ENCODE data around the gene DLEU7.

The DLEU7 gene

DNA sequence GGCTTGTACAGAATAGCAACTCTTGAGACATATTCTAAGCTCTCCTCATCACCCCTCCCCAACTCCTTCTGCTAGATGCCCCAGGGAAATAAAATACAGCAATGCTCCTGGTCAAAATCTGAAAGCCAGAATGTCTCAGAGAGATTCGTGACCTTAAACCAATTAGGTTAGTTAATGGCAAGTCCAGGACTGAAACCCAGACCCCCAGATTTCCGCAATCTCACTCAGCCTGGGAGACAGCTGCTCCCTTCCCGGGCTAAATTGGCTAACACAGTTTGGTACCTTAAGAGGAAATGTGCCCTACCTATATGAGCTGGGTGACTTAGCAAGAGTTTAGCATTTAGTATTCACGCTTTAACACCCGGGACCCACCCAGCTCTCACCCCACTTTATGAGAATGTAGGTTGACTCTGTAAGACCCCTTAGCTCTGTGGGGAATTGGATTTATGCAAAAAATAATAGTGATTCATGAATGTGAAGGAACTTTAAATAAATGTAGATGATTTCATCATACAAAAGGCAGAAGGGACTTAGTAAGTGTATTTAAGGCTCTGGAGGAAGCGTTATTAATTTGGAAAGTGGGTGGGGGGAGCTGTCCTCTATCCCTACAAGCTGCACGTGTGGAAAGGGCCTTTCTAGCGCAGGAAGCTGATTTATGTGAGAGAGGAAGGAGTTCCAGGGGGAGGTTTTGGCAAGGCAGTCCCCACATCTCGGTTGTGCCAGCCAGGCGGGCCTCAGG is 1.1 kb downstream of the DLEU7 start:
- FAIRE-seq: no peak

GRCh38 chr13:50841786-50842185 is 1.7 kb downstream of the DLEU7 start:
- no peak for FAIRE-seq

- no peak for FAIRE-seq
Observed at GRCh38 chr13:50840284-50840683, 3.2 kb downstream of the DLEU7 start.

DNA sequence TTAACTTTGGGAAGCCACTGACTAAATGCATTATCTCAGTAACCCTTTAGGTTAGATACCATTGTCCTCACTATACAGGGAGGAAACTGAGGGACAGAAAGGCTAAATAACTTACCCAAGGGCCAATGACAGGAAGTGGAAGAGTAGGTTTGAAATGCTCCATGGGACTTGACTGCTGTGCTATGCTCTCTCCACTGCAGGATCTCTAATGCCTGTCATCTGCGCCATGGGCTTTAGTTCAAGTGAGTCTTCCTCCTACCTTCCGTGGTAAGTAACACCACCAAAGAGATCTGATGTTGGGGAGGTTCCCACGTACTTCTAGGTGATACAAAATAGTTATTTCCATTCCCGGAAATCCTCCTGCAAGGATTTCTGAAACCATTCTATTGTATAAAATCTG is 3.7 kb downstream of the DLEU7 start:
- FAIRE-seq: no peak

DNA sequence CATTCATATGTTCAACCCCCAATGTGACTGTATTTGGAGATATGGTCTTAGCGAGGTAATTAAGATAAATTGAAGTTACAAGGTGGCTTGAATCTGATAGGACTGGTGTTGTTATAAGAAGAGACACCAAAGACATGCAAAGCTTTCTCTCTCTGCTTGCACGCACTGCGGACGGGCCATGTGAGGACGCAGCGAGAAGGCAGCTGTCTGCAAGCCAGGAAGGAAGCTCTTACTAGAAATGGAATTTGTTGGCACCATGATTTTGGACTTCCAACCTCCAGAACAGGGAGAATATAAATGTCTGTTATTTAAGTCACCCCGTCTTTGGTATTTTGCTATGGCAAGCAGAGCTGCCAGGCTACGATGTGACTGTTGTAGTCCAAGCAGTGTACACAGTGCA is 4.8 kb downstream of the DLEU7 start:
- no peak for FAIRE-seq

DNA sequence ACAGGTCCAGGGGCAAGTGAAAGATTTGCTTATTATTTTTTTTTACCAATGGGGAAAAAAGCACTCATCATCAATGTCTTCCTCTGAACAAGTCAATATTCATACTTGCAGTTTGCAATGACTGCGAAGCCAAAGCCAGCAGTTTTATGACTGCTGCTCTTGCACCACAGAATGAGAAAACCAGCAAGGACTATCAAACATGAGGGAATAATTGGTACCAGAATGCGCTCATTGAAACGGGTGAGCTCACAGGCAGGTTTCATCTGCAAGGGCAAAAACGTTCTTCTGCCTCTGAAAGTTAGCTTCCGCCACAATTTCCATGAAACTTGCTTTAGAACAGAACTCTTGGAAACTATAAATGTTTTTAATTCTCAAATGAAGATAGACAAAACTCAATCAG is 5.5 kb downstream of the DLEU7 start:
- FAIRE-seq: no peak

DNA sequence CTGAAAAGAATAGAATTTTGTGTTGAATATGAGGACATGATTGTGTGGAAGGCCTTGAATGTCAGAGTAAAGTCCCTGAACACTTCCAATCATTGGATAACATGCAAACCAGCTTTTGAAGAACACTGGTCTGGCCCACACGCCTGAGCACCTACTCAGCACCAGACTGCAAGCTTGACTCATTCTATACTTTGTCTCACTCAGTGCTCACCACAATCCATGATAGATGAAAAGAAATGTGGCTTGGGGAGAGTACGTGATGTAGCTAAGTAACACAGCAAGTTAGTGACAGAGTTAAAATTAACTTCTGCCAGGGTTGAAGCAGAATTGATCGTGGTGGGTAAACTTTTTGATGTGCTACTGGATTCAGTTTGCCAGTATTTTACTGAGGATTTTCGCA is 12.0 kb downstream of the DLEU7 start:
- no peak for FAIRE-seq

GRCh38 chr13:50829896-50830295 is 13.6 kb downstream of the DLEU7 start:
- FAIRE-seq: no peak

- no peak for FAIRE-seq
Observed at GRCh38 chr13:50829226-50829625, 14.3 kb downstream of the DLEU7 start.

DNA sequence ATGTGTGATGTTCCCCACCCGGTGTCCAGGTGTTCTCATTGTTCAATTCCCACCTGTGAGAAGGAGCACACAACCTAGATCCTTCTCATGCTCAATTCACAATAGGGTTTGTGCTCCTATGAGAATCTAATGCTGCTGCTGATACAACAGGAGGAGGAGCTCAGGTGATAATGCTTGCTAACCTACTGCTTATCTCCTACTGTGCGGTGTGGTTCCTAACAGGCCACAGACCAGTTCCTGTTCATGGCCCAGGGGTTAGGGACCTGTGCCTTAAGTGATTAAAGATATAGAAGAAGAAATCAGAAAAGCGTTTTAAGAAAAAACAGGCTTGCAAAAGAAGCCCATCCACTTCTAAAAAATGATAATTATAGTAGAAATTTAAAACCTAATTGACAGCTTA is 17.5 kb downstream of the DLEU7 start:
- no peak for FAIRE-seq

DNA sequence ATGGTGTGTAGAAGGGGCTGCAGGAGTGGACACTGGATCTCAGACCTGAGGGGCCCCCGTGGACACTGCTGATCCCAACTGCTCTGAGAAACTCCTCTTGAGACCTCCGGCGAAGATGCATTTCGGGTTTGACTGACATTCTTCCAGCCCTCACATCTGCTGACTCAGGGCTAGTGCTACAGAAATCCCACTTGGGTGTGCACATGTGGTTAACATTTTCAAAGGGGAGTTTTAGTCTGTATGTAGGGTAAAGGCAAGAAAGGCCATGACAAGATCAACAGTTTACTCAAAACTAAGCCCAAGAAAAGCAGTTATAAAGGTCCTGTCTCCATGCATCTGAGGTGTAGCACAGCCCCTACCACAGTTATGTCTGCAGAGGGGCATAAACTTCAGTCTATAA is 31.2 kb downstream of the DLEU7 start:
- FAIRE-seq: no peak

DNA sequence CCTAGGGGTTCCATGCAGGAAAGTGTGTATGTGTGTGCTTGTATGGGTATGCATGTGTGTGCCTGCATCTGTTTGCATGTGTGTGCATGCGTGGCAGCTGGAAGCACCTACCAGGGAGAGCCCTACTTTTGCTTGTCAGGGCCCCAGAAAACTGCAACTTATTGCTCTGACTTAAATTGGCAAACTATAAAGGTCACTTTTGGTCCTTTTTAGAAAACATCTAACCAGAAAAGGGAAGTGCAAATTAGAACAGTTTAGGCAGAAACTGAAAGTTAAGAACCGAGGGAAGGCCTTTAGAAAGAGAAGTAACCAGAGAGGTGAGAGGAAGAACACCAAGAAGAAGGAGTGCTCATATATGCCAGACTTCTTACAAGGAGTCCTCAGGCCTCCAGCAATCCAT is 32.5 kb downstream of the DLEU7 start:
- no peak for FAIRE-seq

DNA sequence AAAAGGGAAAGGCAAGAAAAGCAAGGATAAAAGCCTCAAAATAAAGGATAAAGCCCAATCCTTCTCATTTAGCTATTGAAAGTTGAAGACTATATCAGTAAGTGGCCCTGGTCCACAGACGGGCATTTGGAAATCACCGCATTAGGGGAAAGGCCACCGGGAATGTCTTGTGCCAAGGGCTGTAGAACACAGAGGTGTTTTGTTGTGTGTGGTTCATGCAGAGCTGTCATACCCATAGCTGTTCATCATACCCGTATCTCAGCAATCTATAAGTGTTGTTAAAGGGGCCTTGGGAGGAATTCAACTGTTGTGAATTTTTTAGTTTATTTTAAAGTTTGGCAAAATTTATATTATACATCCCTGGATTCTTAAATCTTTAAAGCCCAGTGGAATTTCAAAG is 33.0 kb downstream of the DLEU7 start:
- no peak for FAIRE-seq

DNA sequence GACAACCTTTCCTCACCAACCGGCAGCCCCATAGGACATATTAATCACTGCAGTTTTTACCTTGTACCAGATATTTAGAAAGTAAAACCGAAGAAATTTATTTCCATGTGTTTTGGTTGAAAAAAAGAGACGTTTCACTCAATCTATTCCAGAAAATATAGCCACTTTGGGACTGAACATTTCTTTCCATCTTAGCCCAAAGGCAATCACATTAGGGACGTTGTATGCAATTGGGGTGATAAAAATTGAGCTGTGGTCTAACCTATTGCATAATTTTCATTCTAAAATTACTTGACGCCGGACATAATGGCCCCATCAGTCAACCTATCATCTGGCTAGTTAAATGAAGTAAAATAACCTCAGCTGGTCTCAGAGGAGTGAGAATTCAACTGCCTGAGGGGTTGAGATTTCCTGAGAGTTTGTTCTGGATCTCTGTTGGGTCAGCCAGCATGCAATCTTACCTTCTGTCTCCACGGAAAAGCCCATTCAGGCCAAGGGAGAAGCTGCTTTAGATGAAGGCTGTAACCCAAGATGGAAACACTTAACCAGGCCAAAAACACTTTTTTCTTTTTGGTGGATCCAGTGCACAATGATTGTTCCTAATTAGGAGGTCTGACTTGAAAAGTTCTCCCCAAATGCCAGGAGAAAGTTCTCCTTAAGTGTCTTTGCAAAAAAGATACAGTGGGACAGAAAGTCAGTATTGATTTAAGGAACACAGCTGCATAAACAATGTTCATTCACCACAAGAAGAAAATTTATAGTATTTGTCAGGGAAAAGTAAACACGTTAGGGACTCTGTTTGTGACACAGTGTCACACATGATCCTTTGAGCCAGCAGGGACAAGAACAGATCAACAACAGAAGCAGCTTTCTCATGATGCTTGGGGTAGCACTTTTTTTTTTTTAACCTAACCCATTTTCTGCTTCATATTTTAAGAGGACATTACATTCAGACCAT is 34.1 kb downstream of the DLEU7 start:
- no peak for FAIRE-seq

DNA sequence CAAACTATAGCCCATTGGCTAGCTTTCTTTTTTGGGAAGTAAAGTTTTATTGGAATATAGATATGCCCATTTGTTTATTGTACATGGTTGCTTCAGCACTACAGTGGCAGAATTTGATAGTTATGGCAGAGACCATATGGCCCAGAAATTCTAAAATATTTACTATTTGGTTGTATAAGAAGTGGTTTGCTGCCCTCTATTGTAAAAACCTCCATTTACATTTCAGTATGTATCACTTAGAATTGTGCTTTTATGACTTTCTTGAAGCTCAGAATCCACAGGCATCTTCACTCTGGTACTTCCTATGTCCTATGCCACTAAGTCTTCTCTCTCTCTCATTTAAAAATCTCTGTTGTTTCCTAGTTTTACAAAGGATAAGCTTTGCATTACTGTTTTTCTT is 37.7 kb downstream of the DLEU7 start:
- no peak for FAIRE-seq

DNA sequence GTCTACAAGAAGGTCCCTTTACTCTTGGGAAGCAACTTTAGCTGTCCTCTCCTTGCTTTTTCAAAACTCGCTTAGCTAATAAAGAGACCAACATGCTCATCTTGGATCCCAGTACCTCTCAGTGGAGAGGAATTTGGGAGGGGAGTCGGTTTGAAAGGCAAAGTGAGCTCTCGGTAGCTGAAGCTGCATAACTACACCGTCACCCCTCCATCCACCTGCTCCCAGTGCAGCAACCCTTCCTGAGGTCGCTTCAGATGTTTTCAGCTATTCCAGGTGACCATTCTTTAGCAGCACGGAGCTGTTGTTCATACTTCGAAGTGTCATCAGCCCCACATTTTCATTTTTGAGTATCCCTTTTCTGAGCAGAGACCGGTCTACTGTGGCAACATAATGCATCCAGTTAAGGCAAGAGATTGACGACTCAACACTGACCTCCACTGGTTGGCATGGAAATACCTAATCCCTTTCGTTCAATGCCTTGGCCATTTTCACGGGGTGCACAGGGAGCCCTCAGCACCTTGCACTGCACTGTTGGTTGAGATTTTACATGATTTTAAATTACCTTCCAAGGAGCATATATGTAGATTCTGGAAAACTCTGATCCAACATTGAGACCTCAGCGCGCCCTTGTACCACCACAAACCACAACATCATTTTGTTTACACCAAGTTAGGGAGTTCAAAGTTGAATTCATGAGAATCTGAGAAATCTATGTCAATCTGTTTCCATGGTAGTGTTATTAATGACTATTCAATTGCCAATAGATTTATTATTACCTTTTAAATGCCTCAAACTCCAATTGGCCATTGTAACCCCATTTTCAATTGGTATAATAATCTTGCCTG is 42.2 kb downstream of the DLEU7 start:
- FAIRE-seq: peak; percentile 87

- FAIRE-seq: no peak
Observed at GRCh38 chr13:50800091-50800739, 43.3 kb downstream of the DLEU7 start.

GRCh38 chr13:50798923-50799322 is 44.6 kb downstream of the DLEU7 start:
- FAIRE-seq: no peak

GRCh38 chr13:50797091-50797490 is 46.4 kb downstream of the DLEU7 start:
- FAIRE-seq: no peak

- no peak for FAIRE-seq
Observed at GRCh38 chr13:50796463-50796862, 47.0 kb downstream of the DLEU7 start.

DNA sequence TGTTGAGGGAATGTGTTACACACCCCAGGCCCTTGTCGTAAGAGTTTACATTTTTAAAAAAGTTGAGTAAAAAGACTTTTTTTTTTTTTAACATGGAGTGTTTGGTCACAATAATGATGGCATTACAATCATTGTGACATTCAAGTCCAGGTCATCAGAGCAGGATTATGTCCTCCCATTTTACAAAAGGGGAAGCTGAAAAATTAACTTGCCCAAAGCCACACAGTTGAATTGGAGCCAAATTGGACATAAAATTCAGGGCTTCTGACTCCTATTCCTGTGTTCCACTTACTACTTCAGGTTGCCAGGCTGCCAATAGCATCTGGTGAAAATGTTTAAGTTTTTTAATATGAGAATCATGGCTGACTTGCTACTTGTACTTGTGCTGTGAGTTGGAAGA is 49.3 kb downstream of the DLEU7 start:
- no peak for FAIRE-seq

DNA sequence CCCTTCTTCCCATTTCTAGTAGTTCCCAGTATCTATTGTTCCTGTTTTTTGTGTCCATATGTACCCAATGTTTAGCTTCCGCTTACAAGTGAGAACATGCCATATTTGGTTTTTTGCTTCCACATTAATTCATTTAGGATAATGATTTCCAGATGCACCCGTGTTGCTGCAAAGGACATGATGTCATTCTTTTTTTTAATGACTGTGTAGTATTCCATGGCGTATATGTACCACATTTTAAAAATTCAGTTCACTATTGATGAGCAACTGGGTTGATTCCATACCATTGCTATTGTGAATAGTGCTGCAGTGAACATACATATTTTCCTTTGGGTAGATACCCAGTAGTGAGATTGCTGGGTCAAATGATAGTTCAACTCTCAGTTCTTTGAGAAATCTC is 50.5 kb downstream of the DLEU7 start:
- no peak for FAIRE-seq
